CD4-positive, alpha-beta T cell treated with Interleukin-4 for 1 hour (primary cell): Measurements from ENCODE around the gene SS18L1.
A peak's percentile ranks its signal among the peaks of the same experiment; 100 is the strongest.

Source experiments
- DNase-seq, 2 donors: peaks; one replicate each; pipeline ENCODE4 v3.0.0-alpha.2; 2020 to 2022

Gene SS18L1

GRCh38 chr20:62120990-62121775 lies 22.4 kb upstream of the SS18L1 start:
- no peak for DNase-seq

DNA sequence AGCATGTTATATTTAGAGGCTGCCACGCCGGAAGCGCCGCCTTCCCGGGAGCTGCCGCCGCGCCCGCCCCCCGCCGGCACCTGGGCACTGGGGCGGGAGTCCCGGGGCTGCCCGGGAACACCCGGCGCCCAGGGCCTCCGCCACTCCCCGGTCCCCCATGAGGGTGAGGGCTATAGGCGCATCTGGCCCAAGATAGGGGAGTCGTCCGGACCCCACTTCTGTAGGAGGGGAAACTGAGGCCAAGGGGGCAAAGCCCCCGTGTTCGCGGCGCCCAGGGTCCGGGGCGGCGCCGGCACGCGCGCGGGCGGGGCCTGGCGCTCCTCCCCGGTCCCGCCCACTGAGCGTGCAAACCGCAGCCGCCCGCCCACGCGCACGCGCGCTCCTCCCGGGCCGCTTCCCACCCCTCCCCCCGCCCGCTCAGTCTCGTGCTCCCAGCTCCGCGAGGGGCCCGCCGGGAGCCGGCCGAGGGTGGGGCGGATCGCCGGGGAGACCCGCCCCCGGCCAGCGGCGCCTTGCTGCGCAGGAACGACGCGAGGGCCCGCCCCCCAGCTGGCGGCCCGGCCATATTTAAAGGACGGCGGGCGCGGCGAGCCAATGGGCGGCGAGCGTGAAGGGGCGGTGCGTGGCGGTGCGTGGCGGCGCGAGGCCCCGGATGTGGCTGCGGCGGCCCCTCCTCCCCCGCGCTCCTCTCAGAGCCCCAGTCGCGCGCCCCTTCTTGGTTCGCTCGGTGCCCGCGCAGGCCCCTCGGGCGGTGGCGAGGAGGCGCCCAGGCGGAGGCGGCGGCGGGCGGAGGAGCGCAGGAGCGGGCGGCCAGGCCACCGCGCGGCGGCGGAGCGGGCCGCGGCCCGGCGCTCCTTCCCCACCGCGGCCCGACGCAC lies 21.6 kb upstream of the SS18L1 start, which contains the start of gene LSM14B:
Gene LSM14B (plus strand): TSS at position 700 of the 878 bp plus-strand sequence. CDS start 192 bp downstream, outside the sequence.
- DNase-seq: peak; percentile 97

DNA sequence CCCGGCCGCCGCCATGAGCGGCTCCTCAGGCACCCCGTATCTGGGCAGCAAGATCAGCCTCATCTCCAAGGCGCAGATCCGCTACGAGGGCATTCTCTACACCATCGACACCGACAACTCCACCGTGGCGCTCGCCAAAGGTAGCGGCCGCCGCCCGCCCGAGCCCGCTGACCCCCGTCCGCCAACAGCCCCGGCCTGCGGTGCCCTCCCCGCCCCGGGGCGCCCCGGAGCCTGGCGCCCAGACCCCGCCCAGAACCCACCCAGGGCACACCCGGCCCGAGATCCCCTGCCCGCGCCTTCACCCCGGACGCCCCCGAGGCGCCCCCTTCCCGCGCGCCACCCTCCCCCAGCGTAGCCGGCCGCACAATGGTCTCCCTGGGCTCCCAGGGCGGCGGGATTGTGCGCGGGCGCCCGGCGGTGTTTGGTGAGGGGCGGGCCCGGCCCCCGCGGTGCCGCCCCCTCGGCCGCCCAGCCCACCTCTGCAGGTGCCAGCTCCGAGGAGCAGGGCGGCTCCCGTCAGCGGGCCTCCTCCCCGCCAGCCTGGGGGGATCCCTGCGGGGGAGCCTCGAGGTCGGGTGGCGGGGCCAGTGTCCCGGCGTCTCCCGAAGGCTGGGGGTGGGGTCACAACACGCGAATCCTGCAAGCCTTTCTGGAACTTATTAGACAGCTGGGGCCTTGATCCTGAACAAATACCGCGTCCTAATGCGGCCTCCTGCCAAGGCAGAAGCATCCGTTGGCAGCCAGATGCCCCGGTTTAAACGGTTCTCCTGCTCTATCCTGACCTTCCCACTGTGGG lies 20.7 kb upstream of the SS18L1 start:
- DNase-seq: peak; percentile 34 to 42

DNA sequence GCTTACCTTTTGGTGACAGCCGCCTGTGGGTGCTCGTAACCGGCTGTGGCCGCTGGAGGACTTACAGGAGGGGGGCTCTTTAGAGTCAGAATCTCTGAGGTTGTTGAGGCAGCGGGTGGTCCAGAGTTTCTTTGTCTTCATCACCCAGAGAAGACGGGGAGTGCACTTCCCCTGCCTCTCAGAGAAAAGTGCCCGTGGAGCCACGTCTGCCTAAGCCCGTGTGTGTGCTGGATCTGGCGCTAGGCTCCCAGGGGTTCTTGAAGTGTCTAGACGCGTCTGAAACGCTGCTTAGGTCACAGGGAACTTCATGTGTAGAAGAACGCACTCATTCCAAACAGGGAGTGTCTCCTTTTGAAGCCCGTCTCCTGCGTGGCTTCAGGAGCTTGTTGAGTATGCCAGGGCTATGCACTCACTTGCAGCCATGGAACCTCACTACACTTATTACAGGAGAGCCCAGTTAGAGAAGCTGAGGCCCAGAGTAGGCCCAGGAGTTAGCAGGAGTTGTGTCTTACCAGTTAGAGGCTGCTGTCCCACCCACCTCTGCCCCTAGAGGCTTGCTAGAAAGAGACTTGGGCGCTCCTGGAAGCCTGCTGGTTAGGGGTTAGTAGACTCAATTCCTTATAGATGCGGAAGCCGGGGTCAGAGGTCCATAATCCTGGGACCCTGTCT lies 20.0 kb upstream of the SS18L1 start:
- no peak for DNase-seq

- DNase-seq: no peak
Observed at GRCh38 chr20:62126141-62126540, 17.4 kb upstream of the SS18L1 start.

DNA sequence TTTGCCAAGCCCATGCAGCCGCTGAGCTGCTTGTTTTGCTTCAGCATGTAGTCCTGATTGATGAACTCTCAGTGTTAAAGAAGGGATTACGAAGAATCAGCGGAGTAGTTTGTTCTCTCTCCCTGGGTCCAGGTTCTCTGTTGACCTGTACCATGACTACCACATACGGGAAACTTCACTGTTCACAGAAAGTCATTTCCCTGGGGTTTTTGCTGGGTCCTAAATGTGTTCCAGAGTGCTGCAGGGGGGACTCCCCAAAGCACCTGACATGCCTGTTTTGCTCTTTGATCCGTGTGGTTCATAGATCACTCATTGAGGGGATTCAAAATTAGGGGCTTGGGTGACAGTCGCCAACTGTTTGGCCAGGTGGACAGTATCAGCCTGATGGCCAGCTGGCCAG lies 15.8 kb upstream of the SS18L1 start:
- DNase-seq: no peak

DNA sequence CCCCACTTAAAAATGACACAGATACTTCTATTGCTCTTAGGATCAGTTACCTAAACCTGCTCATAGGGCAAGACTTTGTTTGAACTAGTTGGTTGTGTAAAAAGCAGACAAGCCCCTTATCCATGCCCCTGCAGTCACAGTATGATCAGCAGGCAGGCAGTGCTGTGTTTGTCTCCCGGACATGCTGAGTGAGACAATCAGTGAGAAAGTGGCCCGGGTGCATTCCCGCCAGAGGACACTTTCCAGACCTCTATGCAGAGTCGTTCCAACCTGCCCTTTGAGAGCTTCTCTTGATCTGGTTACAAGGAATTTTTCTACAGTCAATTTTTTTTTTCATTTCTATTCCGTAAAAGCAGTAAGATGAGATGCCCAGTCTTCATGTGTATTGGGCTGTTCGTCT lies 15.1 kb upstream of the SS18L1 start:
- DNase-seq: no peak

DNA sequence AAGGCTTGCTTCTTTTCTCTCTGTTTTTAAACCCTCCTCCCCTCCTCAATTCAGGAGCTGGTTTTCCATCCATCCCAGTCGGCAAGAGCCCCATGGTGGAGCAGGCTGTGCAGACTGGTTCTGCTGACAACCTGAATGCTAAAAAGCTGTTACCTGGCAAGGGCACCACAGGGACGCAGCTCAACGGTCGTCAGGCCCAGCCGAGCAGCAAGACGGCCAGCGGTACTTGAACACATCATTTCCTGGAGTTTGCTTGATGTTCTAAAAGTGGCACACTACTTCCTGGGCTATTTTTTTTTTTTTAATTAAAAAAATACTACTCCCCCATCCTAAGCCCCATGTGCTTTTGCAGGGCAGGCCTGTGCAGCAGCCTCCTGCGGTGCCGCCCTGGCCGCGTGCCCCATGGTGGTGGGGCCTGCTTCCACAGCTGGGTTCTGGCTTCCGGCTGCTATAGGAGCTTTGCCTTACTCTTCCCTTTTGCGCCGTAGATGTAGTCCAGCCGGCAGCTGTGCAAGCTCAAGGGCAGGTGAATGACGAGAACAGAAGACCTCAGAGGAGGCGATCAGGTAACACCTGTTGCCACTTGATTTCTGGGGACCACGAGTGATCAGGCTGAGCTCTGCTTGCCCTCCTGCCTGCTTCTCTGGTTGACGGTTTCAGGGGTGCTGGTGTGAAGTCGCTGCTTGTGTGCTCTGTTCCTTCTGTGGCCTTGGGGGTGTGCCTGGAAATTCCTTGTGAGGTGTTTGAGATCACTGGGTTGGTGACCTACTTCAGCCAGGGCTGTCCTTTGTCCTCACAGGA lies 13.6 kb upstream of the SS18L1 start:
- DNase-seq: no peak

GRCh38 chr20:62131560-62132320 lies 11.8 kb upstream of the SS18L1 start:
- DNase-seq: no peak

- no peak for DNase-seq
Observed at GRCh38 chr20:62132421-62132820, 11.1 kb upstream of the SS18L1 start.

GRCh38 chr20:62133051-62133845 lies 10.3 kb upstream of the SS18L1 start:
- DNase-seq: no peak

DNA sequence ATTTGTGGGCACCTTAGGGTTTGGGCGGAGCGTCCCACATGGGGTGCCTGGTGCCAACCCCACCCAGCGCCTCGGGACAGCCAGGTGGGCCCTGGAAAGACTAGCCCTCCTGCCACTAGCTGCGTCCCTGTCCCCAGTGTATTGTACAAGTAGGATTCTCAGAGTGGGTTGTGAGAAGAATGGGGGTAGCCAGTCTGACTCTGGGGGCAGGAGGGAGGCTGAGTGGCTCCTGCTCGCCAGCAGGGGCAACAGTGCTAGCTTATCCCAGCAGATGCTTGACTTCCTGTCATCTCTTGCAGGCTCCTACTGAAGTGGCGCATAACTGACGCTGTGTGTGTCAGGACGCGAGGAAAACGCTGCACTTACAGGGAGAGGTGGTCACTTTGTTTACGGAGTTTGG lies 9.7 kb upstream of the SS18L1 start:
- DNase-seq: no peak

- no peak for DNase-seq
Observed at GRCh38 chr20:62134735-62135231, 8.8 kb upstream of the SS18L1 start.

- no peak for DNase-seq
Observed at GRCh38 chr20:62135573-62136266, 7.8 kb upstream of the SS18L1 start.

DNA sequence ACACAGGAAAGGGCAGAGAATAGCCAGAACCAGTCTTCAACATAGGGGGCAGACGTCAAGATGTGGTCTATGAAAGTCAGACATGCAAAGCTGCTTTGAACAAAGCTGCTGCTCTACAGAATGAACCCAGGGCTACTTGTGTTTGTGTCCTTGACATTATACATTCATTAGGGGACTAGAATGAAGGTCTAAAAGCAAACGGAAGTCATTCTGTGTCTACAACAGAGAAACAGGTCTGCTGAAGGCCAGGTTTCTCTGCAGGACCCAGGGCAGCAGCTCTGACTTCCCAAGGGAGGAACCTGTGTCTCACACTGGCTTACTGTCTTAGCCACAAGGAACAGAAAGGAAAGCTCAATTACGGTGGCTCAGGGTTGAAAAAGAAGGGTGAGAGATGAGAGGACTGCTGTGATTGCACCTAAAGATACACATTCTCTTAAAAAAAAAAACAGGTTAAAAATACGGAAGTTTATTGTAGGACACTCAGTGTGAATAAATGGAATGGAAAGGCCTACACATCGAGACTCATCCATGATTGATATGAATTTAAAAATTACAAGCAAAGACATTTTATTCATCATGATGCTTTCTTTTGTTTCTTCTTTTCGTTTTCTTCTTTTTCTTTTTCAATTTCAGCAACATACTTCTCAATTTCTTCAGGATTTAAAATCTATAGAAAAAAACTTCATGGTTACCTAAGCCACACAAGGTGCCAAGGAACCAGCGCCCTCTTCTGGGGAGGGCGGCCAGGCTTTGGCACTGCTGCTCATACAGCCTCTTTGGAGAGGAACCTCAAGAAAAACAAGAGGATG lies 7.1 kb upstream of the SS18L1 start:
- DNase-seq: peak; percentile 77 to 79

- no peak for DNase-seq
Observed at GRCh38 chr20:62137092-62137384, 6.5 kb upstream of the SS18L1 start.

- no peak for DNase-seq
Observed at GRCh38 chr20:62137478-62138203, 5.9 kb upstream of the SS18L1 start.

DNA sequence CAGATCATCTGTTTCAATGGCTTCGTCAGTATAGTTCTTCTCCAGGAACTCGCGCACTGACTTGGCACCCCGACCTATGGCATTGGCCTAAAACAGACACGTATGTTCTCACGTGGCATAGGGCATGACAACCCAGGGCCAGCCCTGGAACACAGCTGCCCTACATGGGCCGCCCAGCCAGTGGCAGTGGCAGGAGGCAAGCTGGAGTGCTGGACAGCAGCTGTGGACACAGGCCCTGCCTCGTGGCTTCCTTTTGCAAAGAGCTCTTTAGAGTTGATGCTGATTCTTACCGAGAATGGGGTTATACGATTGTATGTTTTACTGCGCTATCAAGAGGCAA lies 5.4 kb upstream of the SS18L1 start:
- no peak for DNase-seq
